NCI-H1436 (cell line): ENCODE measurements around the gene WASF3.

Experiments used
- DNase-seq: peaks from one replicate; lab custom pipeline; 2025; lab: John Stamatoyannopoulos, UW

Gene WASF3

DNA sequence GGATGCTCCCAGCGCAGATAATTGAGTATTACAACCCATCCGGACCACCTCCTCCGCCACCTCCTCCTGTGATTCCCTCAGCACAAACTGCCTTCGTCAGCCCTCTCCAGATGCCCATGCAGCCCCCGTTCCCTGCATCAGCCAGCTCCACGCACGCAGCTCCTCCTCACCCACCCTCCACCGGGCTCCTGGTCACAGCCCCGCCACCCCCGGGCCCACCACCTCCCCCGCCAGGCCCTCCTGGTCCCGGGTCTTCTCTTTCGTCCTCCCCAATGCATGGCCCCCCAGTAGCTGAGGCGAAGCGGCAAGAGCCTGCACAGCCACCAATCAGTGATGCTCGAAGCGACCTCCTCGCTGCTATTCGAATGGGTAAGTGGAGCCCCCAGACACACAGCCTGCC, 125.1 kb downstream of the WASF3 start:
- DNase-seq: no peak

DNA sequence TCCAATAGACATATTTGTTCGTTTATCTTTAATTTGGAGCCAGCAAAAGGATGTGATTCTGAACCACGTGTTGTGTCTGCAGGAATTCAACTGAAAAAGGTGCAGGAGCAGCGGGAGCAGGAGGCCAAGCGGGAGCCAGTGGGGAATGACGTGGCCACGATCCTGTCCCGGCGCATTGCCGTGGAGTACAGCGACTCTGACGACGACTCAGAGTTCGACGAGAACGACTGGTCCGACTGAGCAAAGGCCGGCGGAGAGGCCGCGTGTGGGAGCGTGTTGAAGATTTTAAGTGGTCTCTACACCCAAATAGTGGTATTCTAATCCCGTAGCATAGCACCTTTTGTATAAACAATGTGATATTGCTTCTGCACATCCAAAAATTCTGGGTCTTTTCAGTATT, 128.1 kb downstream of the WASF3 start:
- DNase-seq: no peak

DNA sequence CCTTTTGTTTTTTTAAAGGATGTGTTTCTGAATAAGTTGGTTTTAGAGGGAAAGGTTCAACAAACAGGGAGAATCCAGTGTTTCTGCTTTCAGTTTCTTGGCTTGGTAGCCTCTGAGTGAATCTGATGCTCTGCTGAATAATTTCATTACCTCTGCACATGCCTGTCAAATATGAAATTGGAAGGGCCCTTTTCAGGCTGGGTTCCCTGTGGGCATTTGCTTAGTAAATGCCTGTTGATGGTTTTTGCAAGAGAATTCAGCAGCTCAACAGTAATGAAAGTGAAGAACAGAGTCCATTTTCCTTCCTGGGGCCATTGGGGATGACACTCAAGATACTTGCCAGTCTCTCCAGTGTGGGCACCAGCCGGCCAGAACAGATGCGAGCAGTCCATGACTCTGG, 128.8 kb downstream of the WASF3 start:
- no peak for DNase-seq

DNA sequence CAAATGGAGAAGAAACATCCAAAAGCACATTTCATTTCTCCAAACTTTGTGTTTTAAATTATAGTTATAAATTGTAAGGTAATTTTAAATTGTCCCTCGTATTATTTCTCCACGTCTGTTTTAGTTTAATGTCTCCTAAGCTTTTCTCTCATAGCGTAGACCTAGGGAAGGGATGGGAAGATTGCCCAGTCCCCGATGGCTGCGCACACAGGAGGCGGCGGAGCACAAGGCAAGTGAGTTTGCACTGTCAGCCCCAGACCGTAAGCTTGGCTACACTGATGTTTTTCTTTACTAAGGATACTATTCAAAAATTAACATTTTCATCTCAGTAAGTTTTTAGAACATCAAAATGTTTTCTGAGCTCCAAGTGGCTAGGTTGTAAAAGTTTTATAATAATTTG, 130.8 kb downstream of the WASF3 start:
- DNase-seq: no peak

DNA sequence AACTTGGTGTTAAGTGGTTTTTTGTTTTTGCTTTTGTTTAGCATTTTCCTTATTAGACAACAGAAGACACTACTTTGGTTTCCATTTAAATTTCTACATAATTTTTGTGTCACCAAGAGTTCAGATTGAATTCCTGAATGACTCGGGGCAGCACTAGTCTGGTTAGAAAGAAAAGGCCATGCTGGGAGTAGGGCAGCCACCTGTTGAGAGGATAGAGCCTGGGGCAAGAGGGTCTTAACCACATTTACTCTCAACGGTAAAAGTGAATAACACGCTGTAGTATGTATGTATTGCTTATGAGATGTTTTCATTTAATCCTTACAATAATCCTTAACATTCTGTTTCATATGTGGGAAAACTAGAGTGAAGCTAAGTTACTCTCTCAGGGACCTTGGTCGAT, 131.5 kb downstream of the WASF3 start:
- DNase-seq: no peak

DNA sequence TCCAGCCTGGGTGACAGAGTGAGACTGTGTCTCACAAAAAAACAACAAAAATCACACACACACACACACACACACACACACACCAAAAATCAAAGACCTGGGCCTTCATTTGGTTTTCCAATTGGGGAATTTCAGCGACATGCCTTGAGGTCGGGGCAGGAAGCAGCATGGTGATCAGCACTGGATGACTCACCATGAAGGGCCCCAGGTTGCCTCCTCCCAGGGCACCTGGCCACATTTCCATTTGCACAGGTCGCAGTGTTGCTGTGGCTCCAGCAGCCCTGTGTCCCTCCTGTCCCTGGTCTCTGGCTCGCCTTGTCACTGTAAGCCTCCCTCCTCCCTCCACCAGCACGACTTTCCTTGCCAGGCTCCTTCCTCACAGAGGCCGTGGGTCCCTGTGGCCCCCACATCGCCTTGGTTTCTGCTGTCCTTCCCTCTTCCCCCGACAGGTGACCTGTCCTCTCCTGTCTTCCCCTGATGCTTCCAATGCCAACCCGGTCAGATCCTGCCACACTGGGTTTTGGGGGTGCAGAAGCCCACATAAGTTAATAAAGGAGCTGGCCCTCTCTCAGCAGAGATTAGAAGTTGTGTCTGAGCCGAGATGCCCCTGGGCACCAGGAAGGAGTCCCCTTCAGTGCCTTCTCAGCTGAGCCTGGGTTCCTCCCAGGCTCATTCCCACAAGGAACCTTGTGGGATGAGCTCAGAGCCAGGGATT, 136.4 kb downstream of the WASF3 start:
- DNase-seq: no peak

DNA sequence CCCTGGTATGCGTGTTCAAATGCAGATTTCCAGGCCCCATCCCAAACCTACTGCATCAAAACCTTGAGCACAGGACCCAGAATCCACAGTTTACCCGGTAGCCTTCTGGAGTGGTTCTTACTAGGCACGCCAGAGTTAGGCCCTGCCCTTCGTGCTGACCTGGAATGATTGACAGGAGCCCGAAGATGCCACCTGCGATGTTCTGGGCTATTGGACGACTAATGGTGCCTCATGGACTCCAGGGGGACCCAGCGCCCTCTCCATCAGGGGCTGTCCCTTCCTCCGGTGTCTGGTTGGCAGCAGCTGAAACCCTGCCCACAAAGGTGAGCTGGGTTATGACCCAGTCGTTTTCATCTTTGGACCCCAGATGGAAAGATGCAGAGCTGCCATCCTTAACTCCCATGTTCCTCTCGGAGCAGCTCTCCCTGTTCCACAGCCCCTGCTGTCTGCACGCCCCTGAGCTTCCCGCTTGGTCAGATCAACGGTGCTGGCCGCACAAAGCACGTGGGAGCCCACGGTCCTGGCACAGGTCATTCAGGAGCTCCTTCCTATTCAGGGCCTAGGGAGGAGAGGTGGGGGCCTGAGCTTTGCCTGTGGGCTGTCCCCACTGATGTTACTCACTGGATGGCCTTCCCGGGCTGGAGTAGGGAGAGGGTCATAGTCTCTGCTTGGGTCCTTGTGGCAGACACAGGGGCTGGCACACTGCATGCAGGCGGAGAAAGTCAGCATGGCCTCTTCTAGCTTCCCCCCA, 137.3 kb downstream of the WASF3 start:
- DNase-seq: no peak

DNA sequence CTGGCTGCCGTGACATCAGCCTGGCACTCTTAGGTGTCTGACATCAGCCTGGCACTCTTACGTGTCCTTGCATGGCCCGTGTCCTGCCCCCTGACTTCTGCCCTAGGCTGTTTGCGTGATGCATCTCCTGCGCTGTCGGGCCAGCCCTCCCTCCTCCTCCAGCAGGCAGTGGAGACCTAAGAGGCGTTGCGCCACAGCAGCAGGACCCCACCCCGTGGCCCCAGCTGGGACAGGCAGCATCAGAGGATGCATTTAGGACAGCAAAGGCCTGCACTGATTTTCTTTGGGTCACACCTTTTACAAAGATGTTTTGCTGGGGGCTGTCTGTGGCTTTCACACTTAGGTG, 137.8 kb downstream of the WASF3 start:
- no peak for DNase-seq

DNA sequence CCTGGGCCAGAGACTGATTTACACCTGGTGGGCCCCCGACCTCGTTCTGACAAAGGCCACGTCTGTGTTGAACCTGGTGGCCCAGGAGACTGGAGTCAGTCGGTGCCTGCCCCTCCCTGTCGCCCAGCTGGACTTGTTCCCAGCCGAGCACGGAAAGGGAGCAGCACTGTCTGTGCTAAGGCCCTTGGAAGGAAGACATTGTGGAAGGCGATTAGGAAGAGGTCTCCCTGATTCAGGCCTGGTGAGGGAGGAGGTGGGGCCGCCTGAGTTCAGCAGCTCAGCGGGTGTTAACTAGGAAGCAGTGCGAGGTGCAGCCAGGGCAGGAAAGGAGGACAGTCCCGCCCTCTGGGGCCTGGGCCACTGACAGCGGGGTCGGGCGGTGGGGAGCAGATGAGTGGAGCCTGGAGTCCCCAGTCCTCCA, 138.4 kb downstream of the WASF3 start:
- no peak for DNase-seq

DNA sequence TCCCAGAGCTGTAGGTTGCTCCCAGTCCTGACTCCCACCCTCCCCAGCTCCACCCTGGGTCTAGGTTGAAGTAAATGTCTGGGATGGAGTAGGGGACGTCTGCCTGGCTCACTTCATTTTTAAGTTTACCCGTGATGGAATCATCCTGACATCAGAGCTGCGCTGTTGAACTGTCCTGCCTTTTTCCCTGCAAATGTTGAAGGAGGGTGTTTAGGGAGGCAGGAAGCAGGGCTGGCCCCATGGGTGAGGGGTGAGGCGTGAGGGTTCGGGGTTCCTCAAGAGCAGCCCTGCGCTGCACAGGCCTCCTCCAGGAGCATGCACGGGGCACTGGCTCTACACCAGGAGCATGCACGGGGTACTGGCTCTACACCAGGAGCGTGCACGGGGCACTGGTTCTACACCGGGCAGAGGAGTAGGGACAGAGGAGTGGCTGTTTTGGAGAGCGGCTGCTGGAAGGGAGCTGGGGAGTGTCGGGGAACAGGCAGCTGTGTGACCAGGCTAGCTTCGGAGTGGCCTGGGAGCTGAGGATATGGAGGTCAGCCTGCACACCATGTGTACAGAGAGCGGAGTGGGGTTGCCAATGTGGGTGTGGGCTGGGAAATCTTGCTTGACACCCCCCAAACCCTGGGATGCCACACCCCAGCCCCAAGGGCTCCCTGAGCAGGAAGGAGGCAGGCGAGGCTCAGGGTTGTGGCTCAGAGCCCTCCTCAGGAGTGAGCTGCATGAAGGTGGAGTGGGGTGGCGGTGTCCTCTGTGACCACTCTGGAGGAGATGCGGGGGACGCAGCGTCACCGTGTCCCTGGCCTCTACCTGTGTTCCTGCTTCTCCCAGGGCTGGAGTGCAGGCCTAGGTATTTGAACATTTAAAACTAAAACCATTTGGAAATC, 139.8 kb downstream of the WASF3 start:
- no peak for DNase-seq

DNA sequence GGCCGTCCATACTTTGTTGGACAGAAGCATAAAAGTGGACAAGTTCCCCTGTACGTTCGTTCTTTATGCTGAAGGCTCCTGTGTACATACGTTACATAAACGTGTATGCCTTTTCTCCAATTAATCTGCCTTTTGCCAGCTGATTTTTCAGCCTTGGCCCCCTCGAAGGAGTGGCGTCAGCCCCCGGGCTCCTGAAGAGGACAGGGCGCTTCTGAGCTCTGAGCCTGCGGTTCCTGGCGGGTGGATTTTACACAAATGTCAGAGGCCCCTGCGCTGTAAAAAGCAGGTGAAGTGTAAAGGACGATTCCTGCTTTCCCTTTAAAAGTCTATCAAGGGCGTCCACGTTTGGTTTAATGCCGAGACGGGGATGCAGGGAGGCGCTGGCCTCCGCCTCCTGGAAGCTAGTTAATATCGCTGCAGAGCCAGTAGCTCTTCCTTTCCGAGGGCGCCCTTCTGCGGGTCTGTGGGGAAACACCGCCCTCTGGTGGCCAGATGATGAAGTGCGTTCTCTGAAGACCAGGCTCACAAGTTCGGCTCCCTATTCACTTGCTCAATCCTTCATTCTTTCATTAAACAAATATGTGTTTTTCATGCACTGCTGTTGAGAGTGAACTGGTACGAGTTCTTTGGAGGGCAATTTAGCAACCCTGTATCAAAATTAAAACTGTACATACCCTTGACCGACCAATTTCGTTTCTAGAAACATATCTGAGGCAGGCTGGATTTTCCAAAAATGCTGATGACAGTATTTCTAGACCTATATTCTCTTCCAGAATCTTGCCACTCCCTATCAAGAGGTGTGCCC, 141.1 kb downstream of the WASF3 start:
- peak; percentile 46 for DNase-seq

DNA sequence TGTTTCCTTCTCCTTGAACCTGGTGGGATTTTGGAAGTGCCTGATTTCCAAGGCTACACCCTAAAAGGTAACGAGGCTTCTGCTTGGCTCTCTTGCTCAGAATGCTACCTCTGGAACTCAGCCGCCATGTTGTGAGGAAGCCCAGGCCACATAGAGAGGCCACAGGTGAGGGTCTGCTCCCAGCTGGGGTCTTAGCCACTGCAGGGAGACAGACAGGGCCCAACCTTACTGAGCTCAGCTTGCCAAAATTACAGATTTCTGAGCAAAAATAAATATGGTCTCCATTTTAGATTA, 141.7 kb downstream of the WASF3 start:
- no peak for DNase-seq

DNA sequence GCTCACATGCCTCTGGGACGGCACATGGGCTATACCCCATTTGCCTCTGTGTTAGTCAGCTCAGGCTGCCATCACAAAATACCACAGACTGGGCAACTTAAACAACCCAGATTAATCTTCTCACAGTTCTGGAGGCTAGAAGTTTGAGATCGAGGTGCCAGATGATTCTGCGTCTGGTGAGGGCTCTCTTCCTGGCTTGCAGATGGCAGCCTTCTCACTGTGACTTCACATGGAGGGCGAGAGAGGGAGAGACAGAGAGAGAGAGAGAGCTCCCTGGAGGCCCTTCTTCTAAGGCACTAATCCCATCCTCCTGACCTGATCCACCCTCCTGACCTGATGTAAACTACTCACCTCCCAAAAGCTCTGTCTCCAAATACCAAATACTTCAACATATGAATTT, 148.1 kb downstream of the WASF3 start:
- no peak for DNase-seq

DNA sequence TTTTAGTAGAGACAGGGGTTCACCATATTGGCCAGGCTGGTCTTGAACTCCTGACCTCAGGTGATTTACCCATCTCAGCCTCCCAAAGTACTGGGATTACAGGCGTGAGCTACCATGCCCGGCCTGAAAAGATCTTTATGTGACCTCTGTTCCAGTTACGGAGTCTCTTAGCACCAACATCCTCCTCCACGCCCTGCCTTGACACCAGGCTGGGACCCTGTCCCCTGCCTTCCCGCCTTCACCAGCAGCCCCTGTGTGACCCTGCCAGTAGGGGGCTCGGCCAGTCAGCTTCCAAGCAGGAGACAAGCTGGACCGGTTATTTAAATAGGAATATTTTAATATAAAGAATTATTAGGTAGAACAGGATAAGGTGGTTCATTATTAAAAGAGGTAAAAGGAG, 148.9 kb downstream of the WASF3 start:
- no peak for DNase-seq

DNA sequence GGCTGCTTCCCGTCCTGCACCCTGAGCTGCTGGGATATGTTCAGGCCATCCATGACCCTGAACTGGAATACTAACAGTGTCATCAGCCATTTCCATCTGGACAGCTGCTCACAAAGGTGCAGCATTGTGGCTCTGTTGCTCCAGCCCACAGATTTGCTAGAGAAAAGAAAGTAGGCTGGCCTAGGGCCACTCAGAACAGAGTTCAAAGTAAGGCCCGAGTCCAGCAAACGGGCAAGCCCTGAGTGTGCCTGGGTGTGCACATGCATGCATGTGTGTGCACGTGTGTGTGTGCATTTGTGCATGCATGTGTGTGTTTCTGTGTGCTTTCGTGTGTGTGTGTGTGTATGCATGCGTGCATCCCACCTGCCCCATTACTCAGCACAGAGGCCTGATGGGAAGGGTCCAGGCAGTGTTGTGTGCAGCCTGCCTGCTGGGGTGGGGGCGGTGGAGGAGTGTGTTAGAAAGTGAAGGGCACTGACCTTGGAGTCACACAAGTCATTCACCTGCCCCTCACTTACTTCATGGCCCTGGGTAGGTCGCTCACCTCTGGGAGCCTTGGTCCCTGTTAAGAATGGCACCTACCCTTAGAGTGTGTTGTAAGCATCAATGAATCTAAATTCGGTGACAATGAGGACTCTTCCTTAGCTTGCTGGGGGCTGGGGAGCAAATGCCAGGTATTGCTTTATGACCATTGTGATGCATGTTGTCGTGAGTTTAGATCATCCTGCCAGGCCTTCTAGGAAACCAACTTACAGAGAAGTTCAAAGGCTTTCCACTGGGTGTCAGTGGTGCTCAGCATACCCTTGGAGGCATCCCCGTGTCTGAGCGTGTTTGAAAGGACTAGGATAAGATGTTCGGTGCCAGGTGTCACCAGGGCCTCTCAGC, 149.9 kb downstream of the WASF3 start:
- DNase-seq: peak; percentile 50

DNA sequence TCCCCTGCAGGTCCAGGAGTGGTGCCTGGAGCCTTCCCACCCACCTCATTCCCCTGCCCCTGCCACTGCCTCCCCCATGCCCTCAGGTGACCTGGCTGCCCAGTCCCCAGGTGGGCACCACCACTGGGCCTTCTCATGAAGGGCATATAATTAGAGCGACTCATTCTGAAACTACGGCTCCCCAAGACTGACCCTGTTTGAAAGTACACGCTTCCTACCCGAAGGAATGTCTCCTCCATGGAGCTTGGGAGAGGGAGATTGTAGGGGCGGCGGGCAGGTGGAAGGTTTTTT, 150.5 kb downstream of the WASF3 start:
- no peak for DNase-seq

DNA sequence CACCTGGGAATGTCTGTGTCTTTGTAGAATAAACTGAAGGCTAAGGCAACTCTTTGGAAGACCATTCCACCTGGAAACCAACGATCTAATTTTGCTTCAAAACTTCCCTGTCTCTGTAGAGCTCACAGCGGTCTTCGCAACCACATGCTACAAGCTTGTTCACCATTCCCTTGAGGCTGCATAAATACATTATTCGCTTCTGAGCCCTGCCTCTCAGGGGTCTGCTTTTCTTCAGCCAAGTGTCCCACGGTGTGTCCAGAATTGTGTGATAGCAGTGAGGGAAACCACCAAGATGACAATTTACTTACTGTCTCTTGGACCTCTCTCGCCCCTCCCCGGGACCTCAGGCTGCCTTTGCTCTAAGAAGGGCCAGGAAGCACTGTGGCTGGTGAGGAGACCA, 152.0 kb downstream of the WASF3 start:
- DNase-seq: no peak

DNA sequence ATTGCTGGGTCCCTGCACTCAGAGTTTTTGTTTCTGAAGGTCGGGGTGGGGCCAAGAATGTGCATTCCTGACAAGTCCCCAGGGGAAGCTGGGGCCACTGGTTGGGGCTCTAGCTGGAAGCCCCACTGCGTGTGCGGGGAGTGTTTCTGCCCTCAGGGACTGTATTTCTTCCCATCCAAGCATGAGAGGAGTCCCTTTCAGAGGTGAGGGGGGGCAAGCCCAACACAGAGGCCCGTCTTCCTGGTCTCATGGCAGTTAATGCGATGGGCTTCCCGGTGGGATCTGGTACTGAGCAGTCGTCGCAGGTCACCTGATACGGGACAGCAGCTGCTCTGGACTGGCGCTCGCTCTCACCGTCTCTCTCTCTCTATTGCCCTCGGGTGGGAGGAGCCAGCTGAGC, 152.7 kb downstream of the WASF3 start:
- DNase-seq: no peak

DNA sequence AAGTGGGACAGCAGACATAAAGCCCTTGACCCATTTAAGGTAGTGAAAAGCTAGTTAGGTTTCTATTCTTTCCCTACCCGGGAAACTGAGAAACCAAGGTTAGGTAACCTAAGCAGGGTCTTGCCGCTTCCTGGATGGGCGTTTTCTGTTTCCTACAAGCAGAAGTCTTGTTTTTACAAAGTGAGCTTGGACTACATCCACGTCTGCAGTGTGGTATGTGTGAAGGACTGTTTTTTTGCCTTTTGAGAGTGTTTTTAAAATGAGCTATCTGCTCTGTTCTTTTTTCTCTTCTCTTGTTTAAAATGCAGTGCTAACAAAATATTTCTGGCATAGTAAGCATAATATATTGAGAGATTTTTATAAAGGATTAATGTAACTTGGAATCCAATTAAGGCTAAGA, 153.7 kb downstream of the WASF3 start:
- DNase-seq: no peak

DNA sequence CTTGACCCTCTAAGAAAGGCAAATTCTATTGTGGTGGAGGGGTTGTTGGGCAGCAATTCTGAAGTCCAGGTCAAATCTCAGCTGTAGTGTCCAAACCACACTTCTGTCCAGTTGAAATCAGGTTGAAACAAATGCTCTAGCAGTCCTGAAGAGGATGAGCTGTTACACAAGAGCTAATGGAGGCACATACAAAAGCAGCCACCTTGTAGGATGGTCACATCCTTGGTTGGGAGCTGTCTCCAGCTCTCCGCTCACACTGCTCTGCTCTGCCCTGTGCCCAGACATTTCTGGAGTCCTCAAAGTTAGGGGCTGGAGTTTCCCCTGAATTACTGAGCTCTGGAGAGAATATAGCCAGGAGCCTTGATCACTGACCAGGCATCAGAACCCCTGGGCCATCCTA, 155.9 kb downstream of the WASF3 start:
- DNase-seq: no peak

DNA sequence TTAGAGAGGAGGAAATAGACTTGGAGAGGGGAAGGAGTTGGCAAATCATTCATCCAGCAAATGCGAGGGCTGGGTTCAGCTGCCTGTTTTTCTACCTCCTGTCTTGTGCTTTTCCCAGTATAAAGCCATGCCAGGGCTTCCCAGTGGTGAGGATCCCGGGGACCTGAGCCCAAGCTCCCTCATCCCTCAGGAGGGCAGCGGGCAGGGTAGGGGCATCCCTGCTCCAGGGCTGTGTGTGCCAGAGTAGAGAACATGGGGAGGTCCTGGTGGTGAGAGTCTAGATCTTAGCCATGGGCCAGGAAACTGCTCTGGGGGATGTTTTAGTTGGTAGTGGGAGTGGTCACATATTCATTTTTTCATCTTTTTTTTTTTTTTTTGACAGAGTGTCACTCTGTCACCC, 159.5 kb downstream of the WASF3 start:
- no peak for DNase-seq

DNA sequence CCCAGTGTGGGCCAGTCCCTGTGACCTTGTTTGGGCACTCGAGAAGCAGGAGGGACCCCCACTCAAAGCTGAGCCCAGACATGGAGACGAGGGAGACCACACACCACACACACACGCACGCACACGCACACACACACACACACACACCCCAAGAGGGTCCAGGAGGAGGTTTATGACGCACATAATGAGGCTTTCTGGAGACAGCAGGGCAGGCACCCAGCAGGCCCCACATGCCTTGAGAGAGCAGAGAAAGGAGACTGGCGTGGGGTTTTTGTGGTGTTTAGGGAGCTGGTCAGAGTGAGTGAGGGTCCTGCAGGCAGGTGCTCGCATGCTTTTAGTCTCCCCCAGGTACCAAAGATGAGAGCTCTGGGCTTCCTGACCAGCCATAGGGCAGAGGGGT, 160.7 kb downstream of the WASF3 start:
- no peak for DNase-seq
